Measurements from ENCODE around the gene G3BP1.

- TF ChIP-seq CTCF (IDR thresholded peaks at IDR 0.05) (no peak), POLR2AphosphoS5 (IDR thresholded peaks at IDR 0.05; ENCODE audit: low read depth, low read length) (no peak), SIN3A (IDR thresholded peaks at IDR 0.05; ENCODE audit: borderline replicate concordance, insufficient read depth, low read depth, low read length) (no peak), TCF7L2 (IDR thresholded peaks at IDR 0.05; ENCODE audit: low read depth, low read length) (no peak)
Measured at GRCh38 chr5:151741678-151742423, 29.9 kb upstream of the G3BP1 start.

All from Panc1 (cell line).